ENCODE results near the gene IL22RA2. TPM values are rescaled to one million over a fixed set of nuclear protein-coding genes. Genes with fewer than 3 reads are reported as not detected.
A peak's percentile ranks its signal among the peaks of the same experiment; 100 is the strongest.

IL22RA2 gene
- total and polyA plus RNA-seq, 2 of the 13 experiments (the other 11 are each of a cell fraction or from before 2014, with no cell fraction given), result not detected

GRCh38 chr6:137218917-137219663 lies 45.6 kb upstream of the IL22RA2 start, which contains the start of gene IFNGR1 (continued):
- peak; percentile 81 for TF ChIP-seq PRDM10 (CRISPR knock-in tag; IDR thresholded peaks at IDR 0.05; ENCODE audit: low read depth)
- no peak for TF ChIP-seq ZFAT (CRISPR knock-in tag; conservative IDR thresholded peaks at IDR 0.05)
- peak; percentile 85; the same call in 1 of the 2 replicates for TF ChIP-seq ZNF782 (CRISPR knock-in tag; IDR thresholded peaks at IDR 0.05; ENCODE audit: borderline replicate concordance)
- peak; percentile 76 for TF ChIP-seq ZSCAN31 (CRISPR knock-in tag; IDR thresholded peaks at IDR 0.05; ENCODE audit: low read depth)
- TF ChIP-seq ZMYM4 (CRISPR knock-in tag; IDR thresholded peaks at IDR 0.05), result peak; percentile 91
- no peak for TF ChIP-seq ARNT (IDR thresholded peaks at IDR 0.05)
- no peak for TF ChIP-seq ZBTB49 (CRISPR knock-in tag; IDR thresholded peaks at IDR 0.05; ENCODE audit: borderline replicate concordance)
- TF ChIP-seq ZNF737 (CRISPR knock-in tag; IDR thresholded peaks at IDR 0.05; ENCODE audit: borderline replicate concordance), result peak; percentile 67; the same call in 1 of the 2 replicates
- no peak; the same call in 1 of the 2 replicates for TF ChIP-seq SUZ12 (IDR thresholded peaks at IDR 0.05; ENCODE audit: low read depth, low read length)
- TF ChIP-seq ZNF124 (CRISPR knock-in tag; IDR thresholded peaks at IDR 0.05), result no peak; the same call in 1 of the 2 replicates
- peak; percentile 93 for TF ChIP-seq ASH2L (IDR thresholded peaks at IDR 0.05; ENCODE audit: insufficient read length, low read depth, low read length)
- TF ChIP-seq SALL1 (CRISPR knock-in tag; IDR thresholded peaks at IDR 0.05), result peak; percentile 94
- peak; percentile 89; the same call in 1 of the 2 replicates for TF ChIP-seq THAP8 (CRISPR knock-in tag; IDR thresholded peaks at IDR 0.05; ENCODE audit: borderline replicate concordance)
- TF ChIP-seq ZNF747 (CRISPR knock-in tag; IDR thresholded peaks at IDR 0.05; ENCODE audit: borderline replicate concordance), result peak; percentile 88; the same call in 1 of the 2 replicates
- TF ChIP-seq ATF4 (CRISPR knock-in tag; IDR thresholded peaks at IDR 0.05), result peak in 1 of 2 experiments; percentile 73; a peak in 2 of 4 replicates
- TF ChIP-seq PREB (CRISPR knock-in tag; IDR thresholded peaks at IDR 0.05), result no peak
- TF ChIP-seq KDM2A (CRISPR knock-in tag; IDR thresholded peaks at IDR 0.05; ENCODE audit: borderline replicate concordance, low read depth), result peak; percentile 85; the same call in 1 of the 2 replicates
- TF ChIP-seq ZFYVE20 (CRISPR knock-in tag; IDR thresholded peaks at IDR 0.05; ENCODE audit: borderline replicate concordance, low read depth), result 0 out of 2 replicates have a peak, but pooled peaks have one; percentile 25
- TF ChIP-seq CENPT (CRISPR knock-in tag; IDR thresholded peaks at IDR 0.05; ENCODE audit: low read depth), result no peak

Measured in HepG2 (cell line).